Measurements from ENCODE around the gene NT5C1B. TPM values are rescaled to one million over a fixed set of nuclear protein-coding genes. Genes with fewer than 3 reads are reported as not detected.
A peak's percentile ranks its signal among the peaks of the same experiment; 100 is the strongest.

NT5C1B gene
- total RNA-seq, 2 experiments from 2014 or later, result not detected

GRCh38 chr2:18566145-18566769 is 23.1 kb downstream of the NT5C1B start:
- POLR2A ChIA-PET, result interaction anchor here (0.6 kb wide), 1 partner anchor 39 kb away, joined by 3 read pairs; no protein-coding TSS in a partner anchor
- peaks cover 4% of the 10 kb centered on the region for H3K9me3 Mint-ChIP-seq (ENCODE audit: insufficient read depth)
- ATAC-seq, result no peak
- H3K27ac Mint-ChIP-seq, result no peak overlapping the region
- no peak overlapping the region for H3K4me3 Mint-ChIP-seq
- H3K27me3 Mint-ChIP-seq (ENCODE audit: low read depth), result no peaks in the 10 kb centered on the region
- peaks cover 5% of the 10 kb centered on the region for H3K4me1 Mint-ChIP-seq (ENCODE audit: low read depth)
- DNase-seq, result no peak
- peaks cover 29% of the 10 kb centered on the region for H3K36me3 Mint-ChIP-seq (ENCODE audit: low read depth)
- CTCF ChIA-PET, result no interaction called here

GRCh38 chr2:18560797-18561085 is 28.6 kb downstream of the NT5C1B start:
- Mint-ChIP-seq H3K36me3 (ENCODE audit: low read depth) (peaks cover 50% of the 10 kb centered on the region), H3K27ac (peak overlapping the region; percentile 96), H3K4me3 (peak overlapping the region; percentile 89), H3K27me3 (ENCODE audit: low read depth) (no peaks in the 10 kb centered on the region), H3K9me3 (ENCODE audit: insufficient read depth) (no peaks in the 10 kb centered on the region), H3K4me1 (ENCODE audit: low read depth) (peaks cover 34% of the 10 kb centered on the region)
- POLR2A ChIA-PET, result interaction anchor here (0.6 to 1.8 kb wide), 9 partner anchors 9 to 1341 kb away, joined by 3 to 11 read pairs (median 3); partner anchors contain the start of gene TTC32
- CTCF ChIA-PET, result no interaction called here
- ATAC-seq (no peak), DNase-seq (no peak)

DNA sequence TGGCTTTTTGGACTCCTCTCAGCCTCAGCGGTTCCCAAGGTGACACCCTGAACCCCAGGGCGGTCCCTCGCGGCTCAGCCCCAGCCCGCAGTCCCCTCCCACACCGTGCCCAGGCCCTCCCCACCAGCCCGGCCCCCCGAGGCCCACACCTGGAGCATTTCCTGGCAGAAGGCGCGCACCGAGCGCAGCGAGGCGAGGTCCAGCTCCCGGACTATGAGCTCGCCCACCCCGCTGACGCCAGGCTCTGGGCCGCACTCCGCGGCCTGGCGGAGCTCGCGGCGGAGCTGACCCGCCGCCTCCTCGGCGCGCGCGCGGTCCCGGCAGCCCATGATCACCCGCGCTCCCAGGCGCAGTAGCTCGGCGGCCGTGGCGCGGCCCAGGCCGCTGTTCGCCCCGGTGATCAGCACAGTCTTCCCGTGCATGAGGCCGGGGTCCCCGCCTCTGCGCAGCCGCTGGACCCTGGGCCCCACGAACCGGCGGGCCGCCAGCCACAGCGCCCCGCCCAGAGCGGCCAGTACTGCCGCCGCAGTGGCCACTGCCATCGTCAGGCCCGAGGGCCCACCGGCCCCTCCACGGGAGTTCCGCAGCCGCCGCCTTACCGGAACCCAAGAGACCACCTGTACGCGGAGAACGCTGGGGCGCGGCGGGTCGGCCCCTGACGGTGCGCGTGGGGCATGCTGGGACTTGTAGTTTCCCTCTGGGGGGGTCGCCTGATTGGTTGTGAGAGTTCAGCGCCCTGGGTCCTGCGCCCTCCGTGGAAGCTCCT is 29.2 kb downstream of the NT5C1B start, which contains the start of gene RDH14:
Gene RDH14 (minus strand): TSS at position 623 of the 766 bp plus-strand sequence. CDS start 81 bp downstream, at position 542.
- ChIA-PET POLR2A (interaction anchor here (0.5 to 1.8 kb wide), 12 partner anchors 8 to 1341 kb away, joined by 3 to 11 read pairs (median 3); partner anchors contain the start of gene TTC32), CTCF (interaction anchor here (0.8 to 1.4 kb wide), 6 partner anchors 12 to 42 kb away, joined by 3 to 8 read pairs (median 4); no protein-coding TSS in a partner anchor)
- Mint-ChIP-seq H3K27ac (peak within 1 kb of the TSS; percentile 96), H3K4me1 (ENCODE audit: low read depth) (peaks cover 34% of the 10 kb centered on the region), H3K27me3 (ENCODE audit: low read depth) (no peaks in the 10 kb centered on the region), H3K4me3 (peak within 1 kb of the TSS; percentile 89), H3K9me3 (ENCODE audit: insufficient read depth) (no peaks in the 10 kb centered on the region), H3K36me3 (ENCODE audit: low read depth) (peaks cover 53% of the 10 kb centered on the region)
- DNase-seq, result peak; percentile 95
- ATAC-seq, result peak; percentile 92

- H3K27ac Mint-ChIP-seq, result peak overlapping the region; percentile 96
- POLR2A ChIA-PET, result interaction anchor here (0.5 to 1.8 kb wide), 7 partner anchors 8 to 1294 kb away, joined by 3 to 11 read pairs (median 3); no protein-coding TSS in a partner anchor
- H3K27me3 Mint-ChIP-seq (ENCODE audit: low read depth), result no peaks in the 10 kb centered on the region
- peaks cover 34% of the 10 kb centered on the region for H3K4me1 Mint-ChIP-seq (ENCODE audit: low read depth)
- H3K36me3 Mint-ChIP-seq (ENCODE audit: low read depth), result peaks cover 51% of the 10 kb centered on the region
- ATAC-seq (no peak), DNase-seq (no peak)
- no peaks in the 10 kb centered on the region for H3K9me3 Mint-ChIP-seq (ENCODE audit: insufficient read depth)
- peak overlapping the region; percentile 89 for H3K4me3 Mint-ChIP-seq
- CTCF ChIA-PET, result interaction anchor here (0.8 to 1.4 kb wide), 7 partner anchors 11 to 51 kb away, joined by 3 to 8 read pairs (median 3); no protein-coding TSS in a partner anchor
Observed at GRCh38 chr2:18559531-18560030, 29.8 kb downstream of the NT5C1B start.

DNA sequence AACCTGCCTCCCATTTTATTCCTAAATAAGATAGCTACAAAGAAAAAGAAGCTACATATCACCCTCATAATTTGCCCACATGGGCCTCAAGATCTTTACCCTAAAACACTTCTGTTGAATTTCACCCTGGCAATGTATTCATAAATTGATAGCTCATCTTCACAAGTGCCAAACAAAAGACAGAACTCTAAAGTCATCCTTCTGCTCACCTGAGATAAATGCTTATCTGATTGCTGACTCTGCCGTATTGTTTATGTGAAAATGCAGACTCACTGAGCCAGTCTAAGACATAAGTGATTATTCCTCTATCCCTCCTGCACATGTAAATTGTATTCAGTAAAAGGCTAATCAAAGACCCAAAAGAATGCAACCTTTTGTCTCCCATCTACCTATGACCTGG is 30.9 kb downstream of the NT5C1B start:
- DNase-seq (no peak), ATAC-seq (no peak)
- POLR2A ChIA-PET, result no interaction called here
- CTCF ChIA-PET, result interaction anchor here (0.9 to 1.0 kb wide), 2 partner anchors 12 to 52 kb away, joined by 3 to 5 read pairs; no protein-coding TSS in a partner anchor
- Mint-ChIP-seq H3K9me3 (ENCODE audit: insufficient read depth) (no peaks in the 10 kb centered on the region), H3K27ac (no peak overlapping the region), H3K4me3 (no peak overlapping the region), H3K36me3 (ENCODE audit: low read depth) (peaks cover 51% of the 10 kb centered on the region), H3K4me1 (ENCODE audit: low read depth) (peaks cover 34% of the 10 kb centered on the region), H3K27me3 (ENCODE audit: low read depth) (no peaks in the 10 kb centered on the region)

DNA sequence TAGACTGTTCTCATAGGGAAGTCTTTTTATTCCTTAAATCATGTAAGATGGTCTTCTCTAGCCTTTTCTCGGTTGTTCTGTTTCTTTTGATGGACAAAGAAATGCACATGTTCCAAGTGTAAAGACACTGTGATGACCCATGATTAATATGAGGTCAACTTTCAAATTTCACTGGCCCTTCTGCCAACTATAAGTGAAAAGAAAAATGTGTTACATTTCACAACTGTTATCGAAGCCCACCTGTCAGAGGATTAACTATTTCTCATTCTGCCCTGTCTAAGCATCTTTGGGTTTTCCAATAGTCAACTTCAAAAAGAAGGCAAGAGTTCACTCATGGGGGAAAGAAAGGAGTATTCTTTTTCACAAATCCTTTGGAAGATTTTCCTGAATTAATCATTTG is 32.2 kb downstream of the NT5C1B start:
- no peak for DNase-seq
- Mint-ChIP-seq H3K4me1 (ENCODE audit: low read depth) (peaks cover 34% of the 10 kb centered on the region), H3K9me3 (ENCODE audit: insufficient read depth) (no peaks in the 10 kb centered on the region), H3K4me3 (no peak overlapping the region), H3K27ac (no peak overlapping the region), H3K36me3 (ENCODE audit: low read depth) (peaks cover 53% of the 10 kb centered on the region), H3K27me3 (ENCODE audit: low read depth) (no peaks in the 10 kb centered on the region)
- CTCF ChIA-PET, result no interaction called here
- POLR2A ChIA-PET, result no interaction called here
- ATAC-seq, result no peak

DNA sequence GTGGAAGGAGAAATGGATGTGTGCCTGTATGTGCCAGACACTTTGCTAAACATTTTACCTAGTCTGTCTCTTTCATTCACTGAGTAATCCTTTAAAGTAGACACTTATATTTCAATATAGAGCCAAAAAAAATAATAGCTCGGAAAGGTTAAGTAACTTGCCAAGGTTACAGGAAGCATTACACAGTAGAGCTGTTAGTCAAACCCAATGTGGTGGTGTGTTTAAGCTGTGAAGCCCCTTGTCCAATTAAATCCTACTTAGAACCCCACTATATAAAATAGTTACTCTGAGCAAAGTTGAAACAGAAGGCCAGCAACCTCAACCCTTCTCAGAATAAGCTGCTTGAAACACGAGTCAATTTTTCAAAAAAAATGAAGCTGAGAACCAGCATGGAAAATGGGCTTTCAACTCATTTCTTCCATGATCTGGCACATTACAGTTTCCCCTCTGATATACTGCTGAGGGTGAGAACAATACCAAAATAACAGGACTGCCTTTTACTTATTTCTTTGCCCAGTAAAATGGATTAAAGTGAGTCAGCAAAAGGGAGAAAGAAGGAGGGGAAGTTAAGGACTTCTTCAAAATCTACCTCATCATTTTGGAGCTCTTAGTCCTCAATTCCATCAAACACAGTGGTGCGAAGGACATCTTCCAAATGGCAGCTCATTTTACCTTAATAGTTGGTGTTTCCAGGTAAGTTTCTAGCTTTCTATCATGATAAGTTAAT is 36.9 kb downstream of the NT5C1B start:
- no peak for ATAC-seq
- CTCF ChIA-PET, result interaction anchor here (0.9 to 1.5 kb wide), 2 partner anchors 32 to 808 kb away, joined by 3 to 4 read pairs; no protein-coding TSS in a partner anchor
- Mint-ChIP-seq H3K27ac (no peak overlapping the region), H3K9me3 (ENCODE audit: insufficient read depth) (no peaks in the 10 kb centered on the region), H3K27me3 (ENCODE audit: low read depth) (no peaks in the 10 kb centered on the region), H3K36me3 (ENCODE audit: low read depth) (peaks cover 32% of the 10 kb centered on the region), H3K4me3 (no peak overlapping the region), H3K4me1 (ENCODE audit: low read depth) (peaks cover 4% of the 10 kb centered on the region)
- POLR2A ChIA-PET, result interaction anchor here (1.7 kb wide), 1 partner anchor 8 kb away, joined by 8 read pairs; the partner anchor contains the start of gene RDH14
- DNase-seq, result no peak

DNA sequence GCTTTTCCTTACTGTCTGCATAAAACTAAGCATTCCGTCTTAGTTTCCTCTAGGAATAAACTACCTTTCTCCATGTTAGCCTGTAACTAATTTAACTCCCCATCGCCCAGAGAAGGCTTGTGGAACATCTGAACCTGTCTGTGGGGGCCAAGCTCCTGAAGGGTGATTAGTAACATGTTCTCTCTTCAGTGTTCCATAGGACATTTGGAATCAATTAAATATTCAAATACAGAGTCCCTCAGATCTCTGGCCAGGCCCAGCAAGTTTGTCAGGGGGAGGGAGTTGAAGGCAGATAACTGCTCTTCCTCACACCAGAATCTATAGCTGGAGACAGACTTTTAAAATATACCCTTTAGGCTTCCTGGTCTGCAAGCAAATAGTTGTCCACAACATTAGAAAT is 37.7 kb downstream of the NT5C1B start:
- ChIA-PET POLR2A (interaction anchor here (1.7 kb wide), 1 partner anchor 9 kb away, joined by 8 read pairs; the partner anchor contains the start of gene RDH14), CTCF (no interaction called here)
- peaks cover 5% of the 10 kb centered on the region for H3K4me1 Mint-ChIP-seq (ENCODE audit: low read depth)
- no peak overlapping the region for H3K4me3 Mint-ChIP-seq
- peaks cover 26% of the 10 kb centered on the region for H3K36me3 Mint-ChIP-seq (ENCODE audit: low read depth)
- ATAC-seq (no peak), DNase-seq (no peak)
- no peak overlapping the region for H3K27ac Mint-ChIP-seq
- no peaks in the 10 kb centered on the region for H3K27me3 Mint-ChIP-seq (ENCODE audit: low read depth)
- no peaks in the 10 kb centered on the region for H3K9me3 Mint-ChIP-seq (ENCODE audit: insufficient read depth)

GRCh38 chr2:18551169-18551568 is 38.2 kb downstream of the NT5C1B start:
- Mint-ChIP-seq H3K4me3 (no peak overlapping the region), H3K9me3 (ENCODE audit: insufficient read depth) (no peaks in the 10 kb centered on the region), H3K27me3 (ENCODE audit: low read depth) (no peaks in the 10 kb centered on the region), H3K27ac (no peak overlapping the region), H3K36me3 (ENCODE audit: low read depth) (peaks cover 23% of the 10 kb centered on the region), H3K4me1 (ENCODE audit: low read depth) (peaks cover 10% of the 10 kb centered on the region)
- DNase-seq (no peak), ATAC-seq (no peak)
- ChIA-PET CTCF (no interaction called here), POLR2A (interaction anchor here (1.7 kb wide), 1 partner anchor 9 kb away, joined by 8 read pairs; the partner anchor contains the start of gene RDH14)

DNA sequence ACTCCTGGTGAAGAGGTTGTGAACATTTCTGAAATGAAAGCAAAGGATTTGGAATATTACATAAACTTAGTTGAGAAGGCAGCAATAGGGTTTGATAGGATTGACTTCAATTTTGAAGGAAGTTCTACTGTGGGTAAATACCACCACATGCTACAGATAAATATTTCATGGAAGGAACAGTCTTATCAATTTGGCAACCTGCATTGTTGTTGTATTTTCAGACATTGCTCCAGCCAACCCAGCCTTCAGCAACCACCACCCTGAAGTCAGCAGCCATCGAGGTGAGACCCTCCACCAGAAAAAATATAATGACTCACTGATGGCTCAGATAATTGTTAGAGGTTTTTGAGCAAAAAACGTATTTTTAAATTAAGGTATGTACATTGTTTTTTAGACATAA is 38.9 kb downstream of the NT5C1B start:
- ChIA-PET CTCF (no interaction called here), POLR2A (interaction anchor here (1.0 kb wide), 1 partner anchor 10 kb away, joined by 3 read pairs; the partner anchor contains the start of gene RDH14)
- no peak for ATAC-seq
- Mint-ChIP-seq H3K4me3 (no peak overlapping the region), H3K27me3 (ENCODE audit: low read depth) (no peaks in the 10 kb centered on the region), H3K27ac (no peak overlapping the region), H3K36me3 (ENCODE audit: low read depth) (peaks cover 20% of the 10 kb centered on the region), H3K4me1 (ENCODE audit: low read depth) (peaks cover 12% of the 10 kb centered on the region), H3K9me3 (ENCODE audit: insufficient read depth) (no peaks in the 10 kb centered on the region)
- DNase-seq, result no peak

- ChIA-PET CTCF (interaction anchor here (1.5 kb wide), 1 partner anchor 11 kb away, joined by 3 read pairs; no protein-coding TSS in a partner anchor), POLR2A (no interaction called here)
- Mint-ChIP-seq H3K27me3 (ENCODE audit: low read depth) (no peaks in the 10 kb centered on the region), H3K4me3 (no peak overlapping the region), H3K27ac (no peak overlapping the region), H3K36me3 (ENCODE audit: low read depth) (peaks cover 11% of the 10 kb centered on the region), H3K9me3 (ENCODE audit: insufficient read depth) (no peaks in the 10 kb centered on the region), H3K4me1 (ENCODE audit: low read depth) (peaks cover 14% of the 10 kb centered on the region)
- DNase-seq, result no peak
- ATAC-seq, result no peak
Observed at GRCh38 chr2:18549083-18549482, 40.3 kb downstream of the NT5C1B start.
